CD4-positive, alpha-beta T cell (primary cell): ENCODE results near the gene CITED1. TPM values are rescaled to one million over a fixed set of nuclear protein-coding genes. Genes with fewer than 3 reads are reported as not detected.

Source experiments
- ATAC-seq: fragments of 200-7000 bp; cut with Tn5 transposase; one replicate; pipeline ENCODE4 v1.10.0; 2022; ENCODE audit warnings: mild to moderate bottlenecking; ENCODE audit not compliant: poor library complexity
- CTCF ChIA-PET: fragments of 350-600 bp; sonication (Branson Sonifier 250); formaldehyde crosslinking; loops from one replicate; lab custom pipeline; 2021; ENCODE audit warnings: antibody characterized with exemption, inconsistent platforms; lab: Charles Lee
- POLR2A ChIA-PET: fragments of 350-600 bp; sonication (Branson Sonifier 250); formaldehyde crosslinking; loops from one replicate; lab custom pipeline; 2021; ENCODE audit warnings: antibody characterized with exemption, inconsistent platforms; lab: Charles Lee
- DNase-seq, 14 experiments: peaks; one replicate each; pipeline ENCODE4 v3.0.0-alpha.2; 2013 to 2020; ENCODE audit warnings: mixed read lengths in 2 of 14
- H3K27ac ChIP-seq, 2 donors: one replicate each; pipeline versions ENCODE4 v1.5.1 to v1.7.0; 2013; ENCODE audit warnings: low read length in 2 of 2, low read depth in 1 of 2, mild to moderate bottlenecking in 1 of 2
- H3K27me3 ChIP-seq, 2 experiments: 1 replicate in 1 of 2; 2 replicates in 1 of 2; pipeline versions ENCODE4 v1.6.1 to v1.7.0; 2013; ENCODE audit warnings: low read length in 2 of 2, control low read depth in 1 of 2, mild to moderate bottlenecking in 1 of 2, moderate library complexity in 1 of 2; ENCODE audit not compliant: insufficient read depth in 2 of 2, control insufficient read depth in 1 of 2
- H3K36me3 ChIP-seq: one replicate; pipeline ENCODE4 v1.6.1; 2013; ENCODE audit warnings: low read length, control low read depth; ENCODE audit not compliant: insufficient read depth
- H3K4me1 ChIP-seq: one replicate; pipeline ENCODE4 v1.6.1; 2013; ENCODE audit warnings: low read length, control low read depth; ENCODE audit not compliant: insufficient read depth
- H3K4me3 ChIP-seq: one replicate; pipeline ENCODE4 v1.5.1; 2013; ENCODE audit warnings: mild to moderate bottlenecking, low read length, moderate library complexity
- H3K9me3 ChIP-seq, 2 experiments: 1 replicate in 1 of 2; 2 replicates in 1 of 2; pipeline versions ENCODE4 v1.6.1 to v1.7.0; 2013; ENCODE audit warnings: low read length in 2 of 2, mild to moderate bottlenecking in 2 of 2, control low read depth in 1 of 2, moderate library complexity in 1 of 2; ENCODE audit not compliant: control insufficient read depth in 1 of 2, insufficient read depth in 1 of 2
- H3K27ac Mint-ChIP-seq: one replicate; pipeline ENCODE4 v1.8.0; 2020; ENCODE audit warnings: mixed read lengths
- H3K27me3 Mint-ChIP-seq: one replicate; pipeline ENCODE4 v1.8.0; 2021; ENCODE audit warnings: mixed read lengths
- H3K36me3 Mint-ChIP-seq: one replicate; pipeline ENCODE4 v1.8.0; 2021; ENCODE audit warnings: low read depth, mixed read lengths
- H3K4me1 Mint-ChIP-seq: one replicate; pipeline ENCODE4 v1.8.0; 2021; ENCODE audit warnings: low read depth, mixed read lengths
- H3K4me3 Mint-ChIP-seq: one replicate; pipeline ENCODE4 v1.8.0; 2020; ENCODE audit warnings: mild to moderate bottlenecking, mixed read lengths
- H3K9me3 Mint-ChIP-seq: one replicate; pipeline ENCODE4 v1.8.0; 2020; ENCODE audit warnings: mixed read lengths
- CTCF ChIP-seq: fragments of 200-600 bp; IDR thresholded peaks from one replicate; pipeline ENCODE4 v1.8.0; 2022; ENCODE audit warnings: antibody characterized with exemption, mild to moderate bottlenecking
- intact Hi-C, 2 experiments: fragments of 100-400 bp; cut with DNase I in 1 of 2; cut with micrococcal nuclease in 1 of 2; formaldehyde crosslinking; loops; one replicate each; pipeline versions ENCODE4 v1.15.1 to v1.9.0; 2023 to 2025; cut with DNase I, micrococcal nuclease
- total RNA-seq, 174 experiments: library from RNA in 2 of 174; stranded (reverse) in 2 of 174; gene quantifications; one replicate each; pipeline ENCODE4 v1.2.3 and lab custom pipeline; 2021 to 2026

CITED1 gene
- total RNA-seq, 2 experiments from 2014 or later, result 0.52 TPM; not detected in 1

- CTCF ChIA-PET, result interaction anchor here (0.6 to 1.6 kb wide), 2 partner anchors 29 to 45 kb away, joined by 3 read pairs; partner anchors contain the start of gene RPS4X
Measured at GRCh38 chrX:72306085-72306801, 529 bp upstream of the CITED1 start.

GRCh38 chrX:72304877-72305276, 837 bp downstream of the CITED1 start:
- no peak overlapping the region for H3K27ac Mint-ChIP-seq
- Histone ChIP-seq H3K4me1 (peaks cover 41% of the 10 kb centered on the region), H3K27ac (no peak overlapping the region), H3K36me3 (no peaks in the 10 kb centered on the region), H3K4me3 (peak overlapping the region; percentile 41), H3K9me3 (peaks cover 0 to 5% of the 10 kb centered on the region in 2 experiments), H3K27me3 (peaks cover 40 to 67% of the 10 kb centered on the region in 2 experiments)
- no peak for TF ChIP-seq CTCF
- H3K4me3 Mint-ChIP-seq, result peak overlapping the region; percentile 71
- peak in 2 of 14 experiments; percentile 3 to 9 for DNase-seq
- H3K9me3 Mint-ChIP-seq, result no peaks in the 10 kb centered on the region
- peaks cover 82% of the 10 kb centered on the region for H3K27me3 Mint-ChIP-seq
- CTCF ChIA-PET, result no interaction called here
- intact Hi-C loops, result no loop called here
- no peak for ATAC-seq
- no peaks in the 10 kb centered on the region for H3K36me3 Mint-ChIP-seq
- POLR2A ChIA-PET, result no interaction called here
- peaks cover 21% of the 10 kb centered on the region for H3K4me1 Mint-ChIP-seq

More at GRCh38 chrX:72306085-72306801, 529 bp upstream of the CITED1 start:
- peaks cover 41% of the 10 kb centered on the region for H3K4me1 ChIP-seq
- peak in 2 of 14 experiments; percentile 10 to 12 for DNase-seq
- H3K27ac ChIP-seq, result no peak overlapping the region
- H3K36me3 ChIP-seq, result no peaks in the 10 kb centered on the region
- Mint-ChIP-seq H3K27me3 (peaks cover 79% of the 10 kb centered on the region), H3K4me3 (peak overlapping the region; percentile 75), H3K36me3 (no peaks in the 10 kb centered on the region), H3K9me3 (no peaks in the 10 kb centered on the region), H3K4me1 (peaks cover 21% of the 10 kb centered on the region), H3K27ac (no peak overlapping the region)
- POLR2A ChIA-PET, result interaction anchor here (2.6 kb wide), 1 partner anchor 29 kb away, joined by 18 read pairs; the partner anchor contains the start of gene RPS4X
- peaks cover 0 to 5% of the 10 kb centered on the region in 2 experiments for H3K9me3 ChIP-seq
- ATAC-seq, result no peak
- no peak for TF ChIP-seq CTCF
- peaks cover 37 to 73% of the 10 kb centered on the region in 2 experiments for H3K27me3 ChIP-seq
- intact Hi-C loops, result no loop called here
- H3K4me3 ChIP-seq, result peak overlapping the region; percentile 53

- CTCF ChIA-PET, result no interaction called here
Measured at GRCh38 chrX:72301781-72302180, 3.9 kb downstream of the CITED1 start.

More at GRCh38 chrX:72301781-72302180, 3.9 kb downstream of the CITED1 start:
- no peak overlapping the region for H3K27ac Mint-ChIP-seq
- no peak for ATAC-seq
- H3K4me1 ChIP-seq, result peaks cover 15% of the 10 kb centered on the region
- no peaks in the 10 kb centered on the region for H3K4me1 Mint-ChIP-seq
- no peak overlapping the region for H3K27ac ChIP-seq
- no peaks in the 10 kb centered on the region for H3K36me3 Mint-ChIP-seq
- H3K9me3 Mint-ChIP-seq, result no peaks in the 10 kb centered on the region
- peaks cover 77% of the 10 kb centered on the region for H3K27me3 Mint-ChIP-seq
- TF ChIP-seq CTCF, result no peak
- no peak overlapping the region for H3K4me3 Mint-ChIP-seq
- DNase-seq, result no peak
- no peaks in the 10 kb centered on the region for H3K36me3 ChIP-seq
- H3K9me3 ChIP-seq, result peaks cover 0 to 5% of the 10 kb centered on the region in 2 experiments
- H3K4me3 ChIP-seq, result no peak overlapping the region
- POLR2A ChIA-PET, result interaction anchor here (1.0 kb wide), 1 partner anchor 24 kb away, joined by 4 read pairs; the partner anchor contains the start of gene RPS4X
- peaks cover 21 to 38% of the 10 kb centered on the region in 2 experiments for H3K27me3 ChIP-seq
- intact Hi-C loops, result no loop called here
